Gastroesophageal sphincter (tissue), 4 donors: ENCODE results near the gene VPREB1. TPM values are rescaled to one million over a fixed set of nuclear protein-coding genes. Genes with fewer than 3 reads are reported as not detected.

Source experiments
- ATAC-seq: fragments of 150-250 bp; one replicate; pipeline ENCODE4 v1.9.1; 2016; ENCODE audit warnings: mild to moderate bottlenecking, moderate library complexity
- H3K27ac ChIP-seq, 4 donors: fragments of 200-600 bp; sonication (generic) in 3 of 4; 1 replicate in 3 of 4; 2 replicates in 1 of 4; pipeline ENCODE4 v1.5.1; 2016 to 2019
- H3K27me3 ChIP-seq: fragments of 200-600 bp; sonication (generic); one replicate; pipeline ENCODE4 v1.5.1; 2019
- H3K36me3 ChIP-seq, 2 donors: fragments of 200-600 bp; sonication (generic); one replicate each; pipeline ENCODE4 v1.5.1; 2019; ENCODE audit warnings: control low read depth in 1 of 2
- H3K4me1 ChIP-seq, 3 donors: fragments of 200-600 bp; sonication (generic); 1 replicate in 2 of 3; 2 replicates in 1 of 3; pipeline ENCODE4 v1.5.1; 2016 to 2019; ENCODE audit warnings: control low read depth in 2 of 3
- H3K4me3 ChIP-seq, 2 donors: fragments of 200-600 bp; sonication (generic); one replicate each; pipeline ENCODE4 v1.5.1; 2019; ENCODE audit warnings: mild to moderate bottlenecking in 1 of 2, moderate library complexity in 1 of 2
- H3K9me3 ChIP-seq, 3 donors: fragments of 200-600 bp; sonication (generic); one replicate each; pipeline ENCODE4 v1.5.1; 2017 to 2019; ENCODE audit warnings: control low read depth in 2 of 3
- CTCF ChIP-seq, 4 experiments: fragments of 200-600 bp in 2 of 4; fragments of 450-650 bp in 2 of 4; sonication (generic) in 1 of 4; IDR thresholded peaks; one replicate each; pipeline ENCODE4 v1.5.1; 2017 to 2019; ENCODE audit warnings: antibody characterized with exemption in 4 of 4, mild to moderate bottlenecking in 2 of 4, moderate library complexity in 2 of 4
- EP300 ChIP-seq: sonication (generic); formaldehyde crosslinking; IDR thresholded peaks from one replicate; pipeline ENCODE4 v1.6.1; 2017; ENCODE audit warnings: antibody characterized with exemption, mild to moderate bottlenecking
- POLR2A ChIP-seq, 2 donors: fragments of 450-650 bp; IDR thresholded peaks; one replicate each; pipeline ENCODE4 v1.6.1; 2017; ENCODE audit warnings: antibody characterized with exemption in 2 of 2, mild to moderate bottlenecking in 2 of 2, moderate library complexity in 1 of 2
- POLR2AphosphoS5 ChIP-seq: sonication (generic); formaldehyde crosslinking; IDR thresholded peaks from one replicate; pipeline ENCODE4 v1.6.1; 2017; ENCODE audit warnings: antibody characterized with exemption
- WGBS, 2 donors: methylation state at CpG; one replicate each; pipeline ENCODE4 v1.1.5; 2018; ENCODE audit warnings: low coverage in 1 of 2; 5-methylcytosine and 5-hydroxymethylcytosine counted together
- total RNA-seq, 4 donors: library from RNA; depleted of rRNA; stranded (reverse); fragments of >200 nt; gene quantifications; one replicate each; pipeline ENCODE4 v1.1.0, GENCODE V29; 2016

VPREB1 gene
- total RNA-seq, 4 donors from 2014 or later: not detected

GRCh38 chr22:22196833-22197477 is 47.6 kb upstream of the VPREB1 start:
- H3K4me1 ChIP-seq: no peaks in the 10 kb centered on the region
- TF ChIP-seq POLR2AphosphoS5: no peak
- TF ChIP-seq CTCF (IDR thresholded peaks at IDR 0.05): no peak
- no peak for TF ChIP-seq EP300
- TF ChIP-seq POLR2A (IDR thresholded peaks at IDR 0.05): no peak
- no peaks in the 10 kb centered on the region for H3K9me3 ChIP-seq
- no peak overlapping the region for H3K27ac ChIP-seq
- no peak overlapping the region for H3K4me3 ChIP-seq
- peaks cover 67% of the 10 kb centered on the region for H3K27me3 ChIP-seq
- WGBS, 2 donors: 59 to 68% methylated on average over 5 of the region's 5 CpGs
- ATAC-seq: no peak
- no peaks in the 10 kb centered on the region for H3K36me3 ChIP-seq

- no CpG with 5 or more reads among the region's 4 CpGs for WGBS, 2 donors
- TF ChIP-seq POLR2A (IDR thresholded peaks at IDR 0.05) (no peak), POLR2AphosphoS5 (no peak), CTCF (IDR thresholded peaks at IDR 0.05) (no peak), EP300 (no peak)
- Histone ChIP-seq H3K27ac (no peak overlapping the region), H3K9me3 (no peaks in the 10 kb centered on the region), H3K36me3 (no peaks in the 10 kb centered on the region), H3K27me3 (peaks cover 73% of the 10 kb centered on the region), H3K4me1 (no peaks in the 10 kb centered on the region), H3K4me3 (no peak overlapping the region)
- ATAC-seq: no peak
These were observed 46.6 kb upstream of the VPREB1 start for GRCh38 chr22:22197993-22198402.

GRCh38 chr22:22198751-22199150 is 45.8 kb upstream of the VPREB1 start:
- Histone ChIP-seq H3K9me3 (no peaks in the 10 kb centered on the region), H3K27me3 (peaks cover 79% of the 10 kb centered on the region), H3K4me3 (no peak overlapping the region), H3K27ac (no peak overlapping the region), H3K36me3 (no peaks in the 10 kb centered on the region), H3K4me1 (no peaks in the 10 kb centered on the region)
- 100% methylated on average over 1 of the region's 4 CpGs; no CpG with 5 or more reads in 1 of the 2 donors for WGBS, 2 donors
- TF ChIP-seq EP300: no peak
- no peak for TF ChIP-seq POLR2A (IDR thresholded peaks at IDR 0.05)
- ATAC-seq: no peak

- Histone ChIP-seq H3K9me3 (no peaks in the 10 kb centered on the region), H3K27ac (no peak overlapping the region), H3K27me3 (peaks cover 81% of the 10 kb centered on the region), H3K36me3 (no peaks in the 10 kb centered on the region), H3K4me1 (no peaks in the 10 kb centered on the region), H3K4me3 (no peak overlapping the region)
- no peak for TF ChIP-seq POLR2AphosphoS5
- no peak for TF ChIP-seq CTCF (IDR thresholded peaks at IDR 0.05)
- TF ChIP-seq POLR2A (IDR thresholded peaks at IDR 0.05): no peak
- no peak for TF ChIP-seq EP300
- WGBS, 2 donors: 80 to 100% methylated on average over 1 of the region's 2 CpGs
- no peak for ATAC-seq
These were observed 45.0 kb upstream of the VPREB1 start for GRCh38 chr22:22199634-22200033.

- Histone ChIP-seq H3K27me3 (peaks cover 82% of the 10 kb centered on the region), H3K4me3 (no peak overlapping the region), H3K27ac (no peak overlapping the region), H3K4me1 (no peaks in the 10 kb centered on the region), H3K9me3 (no peaks in the 10 kb centered on the region), H3K36me3 (no peaks in the 10 kb centered on the region)
- no CpG with 5 or more reads among the region's 4 CpGs for WGBS, 2 donors
- no peak for TF ChIP-seq EP300
- no peak for TF ChIP-seq POLR2AphosphoS5
- TF ChIP-seq CTCF (IDR thresholded peaks at IDR 0.05): no peak
- TF ChIP-seq POLR2A (IDR thresholded peaks at IDR 0.05): no peak
- ATAC-seq: no peak
These were observed 43.9 kb upstream of the VPREB1 start for GRCh38 chr22:22200569-22201184.
